Upper lobe of left lung (tissue), 6 donors: Measurements from ENCODE around the gene ANKRD13D. TPM values are rescaled to one million over a fixed set of nuclear protein-coding genes. Genes with fewer than 3 reads are reported as not detected.

Experiments used
- ATAC-seq, 2 donors: fragments of 200-7000 bp; cut with Tn5 transposase; one replicate each; pipeline ENCODE4 v1.9.1; 2022; ENCODE audit warnings: mild to moderate bottlenecking in 2 of 2, moderate library complexity in 2 of 2; ENCODE audit not compliant: low FRiP score in 2 of 2
- DNase-seq, 2 donors: peaks; one replicate each; pipeline ENCODE4 v3.0.0-alpha.2; 2019 to 2020
- H3K27ac ChIP-seq, 4 donors: fragments of 200-600 bp; sonication (generic); one replicate each; pipeline ENCODE4 v1.5.1; 2016 to 2019
- H3K27me3 ChIP-seq, 4 donors: fragments of 200-600 bp; sonication (generic); one replicate each; pipeline ENCODE4 v1.5.1; 2017 to 2019
- H3K36me3 ChIP-seq, 4 donors: fragments of 200-600 bp; sonication (generic); one replicate each; pipeline ENCODE4 v1.5.1; 2016 to 2019
- H3K4me1 ChIP-seq, 4 donors: fragments of 200-600 bp; sonication (generic); one replicate each; pipeline ENCODE4 v1.5.1; 2018 to 2019
- H3K4me3 ChIP-seq, 4 donors: fragments of 200-600 bp; sonication (generic); one replicate each; pipeline ENCODE4 v1.5.1; 2017 to 2019; ENCODE audit warnings: mild to moderate bottlenecking in 2 of 4, moderate library complexity in 1 of 4
- H3K9me3 ChIP-seq, 4 donors: fragments of 200-600 bp; sonication (generic); one replicate each; pipeline ENCODE4 v1.5.1; 2018 to 2019
- CTCF ChIP-seq, 6 experiments: fragments of 450-650 bp in 4 of 6; fragments of 200-600 bp in 2 of 6; sonication (generic) in 2 of 6; IDR thresholded peaks; one replicate each; pipeline ENCODE4 v1.5.1; 2016 to 2019; ENCODE audit warnings: antibody characterized with exemption in 6 of 6
- EP300 ChIP-seq, 4 donors: sonication (generic); formaldehyde crosslinking; IDR thresholded peaks; one replicate each; pipeline ENCODE4 v1.5.1; 2017; ENCODE audit warnings: antibody characterized with exemption in 4 of 4, control low read depth in 2 of 4
- POLR2A ChIP-seq, 4 donors: fragments of 450-650 bp; IDR thresholded peaks; one replicate each; pipeline ENCODE4 v1.5.1; 2016 to 2017; ENCODE audit warnings: antibody characterized with exemption in 4 of 4, mild to moderate bottlenecking in 2 of 4
- POLR2AphosphoS5 ChIP-seq, 2 donors: sonication (generic); formaldehyde crosslinking; IDR thresholded peaks; one replicate each; pipeline ENCODE4 v1.5.1; 2017; ENCODE audit warnings: antibody characterized with exemption in 2 of 2
- WGBS, 2 donors: methylation state at CpG; one replicate each; pipeline ENCODE4 v1.1.5; 2017 to 2018; 5-methylcytosine and 5-hydroxymethylcytosine counted together
- total RNA-seq, 6 donors: library from RNA; depleted of rRNA in 4 of 6; stranded (reverse); fragments of >200 nt in 4 of 6; gene quantifications; one replicate each; pipeline versions ENCODE4 v1.1.0 to v1.2.1, GENCODE V29; 2016 to 2021
- donor health status: DM: no; HTN: no; CAD: no; lungs with moderate emphysema.
- donor health status: DM: no; HTN: yes; CAD: no; lungs with severe emphysema.

Gene ANKRD13D
- total RNA-seq, 6 donors from 2014 or later, result 47.4 to 221 (median 78.3) TPM

GRCh38 chr11:67320691-67321090 lies 31.6 kb downstream of the ANKRD13D start:
- no peak for TF ChIP-seq POLR2A (IDR thresholded peaks at IDR 0.05)
- no peak for TF ChIP-seq POLR2AphosphoS5 (IDR thresholded peaks at IDR 0.05)
- no peak for TF ChIP-seq CTCF (IDR thresholded peaks at IDR 0.05)
- no peak for TF ChIP-seq EP300 (IDR thresholded peaks at IDR 0.05)
- no peaks in the 10 kb centered on the region for H3K36me3 ChIP-seq
- WGBS, 2 donors, result 71 to 83% methylated on average over 2 of the region's 2 CpGs
- H3K4me1 ChIP-seq, result peaks cover 13 to 16% (median 14%) of the 10 kb centered on the region in 4 donors
- H3K27ac ChIP-seq, result no peak overlapping the region
- no peak for ATAC-seq
- H3K4me3 ChIP-seq, result no peak overlapping the region
- DNase-seq, result no peak
- no peaks in the 10 kb centered on the region for H3K27me3 ChIP-seq
- no peaks in the 10 kb centered on the region for H3K9me3 ChIP-seq

GRCh38 chr11:67321313-67321871 lies 32.3 kb downstream of the ANKRD13D start:
- no peak for DNase-seq
- Histone ChIP-seq H3K4me3 (no peak overlapping the region), H3K36me3 (no peaks in the 10 kb centered on the region), H3K9me3 (no peaks in the 10 kb centered on the region), H3K27me3 (no peaks in the 10 kb centered on the region), H3K4me1 (peaks cover 12 to 15% (median 14%) of the 10 kb centered on the region in 4 donors), H3K27ac (no peak overlapping the region)
- WGBS, 2 donors, result 84 to 86% methylated on average over 6 of the region's 6 CpGs
- ATAC-seq, result no peak
- TF ChIP-seq CTCF (IDR thresholded peaks at IDR 0.05), result no peak
- no peak for TF ChIP-seq POLR2AphosphoS5 (IDR thresholded peaks at IDR 0.05)

GRCh38 chr11:67322049-67322448 lies 32.9 kb downstream of the ANKRD13D start:
- DNase-seq (no peak), ATAC-seq (no peak)
- Histone ChIP-seq H3K4me3 (no peak overlapping the region), H3K27me3 (no peaks in the 10 kb centered on the region), H3K36me3 (no peaks in the 10 kb centered on the region), H3K4me1 (peaks cover 9 to 15% (median 12%) of the 10 kb centered on the region in 4 donors), H3K27ac (no peak overlapping the region), H3K9me3 (no peaks in the 10 kb centered on the region)
- no peak for TF ChIP-seq POLR2A (IDR thresholded peaks at IDR 0.05)
- 91 to 95% methylated on average over 3 of the region's 3 CpGs for WGBS, 2 donors

- ATAC-seq, result no peak
- Histone ChIP-seq H3K27ac (no peak overlapping the region), H3K9me3 (no peaks in the 10 kb centered on the region), H3K27me3 (no peaks in the 10 kb centered on the region), H3K4me3 (no peak overlapping the region), H3K4me1 (peaks cover 4 to 9% (median 7%) of the 10 kb centered on the region in 4 donors), H3K36me3 (no peaks in the 10 kb centered on the region)
- 94 to 95% methylated on average over 7 of the region's 7 CpGs for whole genome bisulfite sequencing, 2 donors
- no peak for TF ChIP-seq POLR2A (IDR thresholded peaks at IDR 0.05)
- TF ChIP-seq EP300 (IDR thresholded peaks at IDR 0.05), result no peak
- TF ChIP-seq POLR2AphosphoS5 (IDR thresholded peaks at IDR 0.05), result no peak
- TF ChIP-seq CTCF (IDR thresholded peaks at IDR 0.05), result no peak
- DNase-seq, result no peak
Measured at GRCh38 chr11:67323526-67323925, 34.4 kb downstream of the ANKRD13D start.

DNA sequence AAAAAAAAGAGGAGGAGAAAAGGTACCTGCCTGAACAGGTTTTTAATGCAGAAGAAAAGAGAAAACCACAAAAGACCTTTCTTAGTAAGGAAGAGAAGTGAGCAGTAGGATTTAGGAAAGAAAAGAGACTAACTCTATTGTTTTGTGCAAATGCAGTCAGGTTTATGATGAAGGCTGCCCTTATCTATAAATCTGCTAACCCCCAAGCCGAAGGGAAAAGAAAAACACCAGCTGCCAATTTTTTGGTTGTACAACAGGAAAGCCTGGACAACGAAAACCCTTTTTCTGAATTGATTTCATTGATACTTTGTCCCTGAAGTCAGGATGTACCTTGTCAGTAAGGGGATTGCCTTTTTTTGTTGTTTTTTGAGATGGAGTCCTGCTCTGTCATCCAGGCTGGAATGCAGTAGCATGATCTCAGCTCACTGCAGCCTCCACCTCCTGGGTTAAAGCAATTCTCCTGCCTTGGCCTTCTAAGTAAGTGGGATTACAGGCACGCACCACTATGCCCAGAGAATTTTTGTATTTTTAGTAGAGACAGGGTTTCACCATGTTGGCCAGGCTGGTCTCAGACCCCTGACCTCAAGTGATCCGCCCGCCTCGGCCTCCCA lies 43.1 kb downstream of the ANKRD13D start:
- Histone ChIP-seq H3K27ac (no peak overlapping the region), H3K36me3 (peaks cover 0 to 4% (median 2%) of the 10 kb centered on the region in 4 donors), H3K4me1 (no peaks in the 10 kb centered on the region), H3K4me3 (no peak overlapping the region), H3K9me3 (no peaks in the 10 kb centered on the region), H3K27me3 (no peaks in the 10 kb centered on the region)
- 87 to 89% methylated on average over 6 of the region's 6 CpGs for WGBS, 2 donors
- no peak for DNase-seq
- ATAC-seq, result no peak
- TF ChIP-seq POLR2AphosphoS5 (IDR thresholded peaks at IDR 0.05) (no peak), EP300 (IDR thresholded peaks at IDR 0.05) (no peak), CTCF (IDR thresholded peaks at IDR 0.05) (no peak), POLR2A (IDR thresholded peaks at IDR 0.05) (no peak)
